ENCODE data around the gene TOX2. TPM values are rescaled to one million over a fixed set of nuclear protein-coding genes. Genes with fewer than 3 reads are reported as not detected.

Gene TOX2
- total RNA-seq, 1 experiment from 2014 or later = 1.7 TPM

DNA sequence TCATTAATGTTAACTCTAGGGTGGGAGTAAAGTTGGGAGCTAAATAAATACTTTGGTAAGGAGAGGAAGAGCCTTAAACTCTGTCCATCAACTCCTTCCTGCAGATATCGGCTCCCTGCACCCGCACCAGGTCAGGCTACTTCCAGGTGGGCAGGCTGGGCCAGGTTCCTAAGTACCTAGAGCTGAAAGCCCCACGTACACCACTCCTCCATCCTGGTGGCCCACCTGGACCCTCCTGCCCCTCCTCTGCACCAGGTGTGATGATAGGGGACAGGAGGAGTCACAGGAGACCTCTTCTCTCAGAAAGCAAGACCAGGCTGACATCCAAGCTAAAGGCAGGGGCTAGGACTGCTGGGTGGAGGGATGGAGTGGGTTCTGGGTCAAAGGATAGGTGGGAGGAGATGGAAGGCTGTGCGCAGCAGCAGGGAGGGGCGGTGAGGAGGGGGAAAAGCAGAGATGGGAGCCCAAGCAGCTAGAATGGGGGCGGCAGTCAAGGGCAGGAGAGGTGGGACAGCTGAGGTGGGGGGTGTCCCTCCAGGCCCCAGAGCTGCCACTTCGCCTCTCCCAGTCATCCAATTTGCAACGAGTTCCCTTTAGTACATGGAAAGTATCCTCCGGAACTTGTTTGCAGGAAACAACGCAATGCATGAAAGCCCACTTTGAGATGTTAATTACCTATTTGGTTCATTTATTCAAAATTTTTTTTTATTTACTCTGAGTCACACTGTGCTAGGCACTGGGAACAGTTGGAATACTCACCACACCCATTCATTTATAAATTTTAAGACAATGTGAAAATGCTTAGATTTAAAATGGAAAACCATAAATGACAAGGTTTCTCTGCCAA, 15.2 kb upstream of the TOX2 start:
- Histone ChIP-seq H3K4me2 (ENCODE audit: insufficient read depth, insufficient read length, low read length) (peak overlapping the region; percentile 4), H3K79me2 (ENCODE audit: insufficient read depth, low read length) (no peaks in the 10 kb centered on the region), H4K91ac (ENCODE audit: insufficient read length, low read depth, low read length) (no peak overlapping the region), H3K27me3 (ENCODE audit: insufficient read depth, low read length) (no peaks in the 10 kb centered on the region), H2AFZ (ENCODE audit: low read length) (no peak overlapping the region), H2BK12ac (ENCODE audit: insufficient read length, low read depth, low read length) (no peak overlapping the region), H2BK15ac (ENCODE audit: low read depth, low read length) (no peak overlapping the region; the same call in 1 of the 2 replicates), H4K5ac (ENCODE audit: insufficient read length, low read depth, low read length) (no peak overlapping the region), H2BK120ac (ENCODE audit: low read depth, low read length, poor library complexity, severe bottlenecking) (no peak overlapping the region), H4K8ac (replicated peaks; ENCODE audit: insufficient read length, low read depth, low read length) (no peak overlapping the region), H2BK5ac (ENCODE audit: insufficient read length, low read length) (no peak overlapping the region), H3K14ac (ENCODE audit: insufficient read depth, low read length) (no peak overlapping the region; the same call in 1 of the 2 replicates), H3K9ac (ENCODE audit: extremely low read depth, insufficient read length, low read length) (no peak overlapping the region), H3K23me2 (ENCODE audit: insufficient read length, low read depth, low read length, poor library complexity, severe bottlenecking) (no peaks in the 10 kb centered on the region), H4K20me1 (ENCODE audit: control insufficient read depth, insufficient read depth, insufficient read length) (no peaks in the 10 kb centered on the region), H3K23ac (ENCODE audit: insufficient read length, low read depth, low read length) (no peak overlapping the region), H2AK5ac (ENCODE audit: insufficient read length, low read length) (no peak overlapping the region), H2BK20ac (ENCODE audit: low read depth, low read length, poor library complexity, severe bottlenecking) (no peak overlapping the region), H3K4ac (ENCODE audit: low read depth, low read length) (no peak overlapping the region), H3T11ph (ENCODE audit: low read length) (no peak overlapping the region), H3K27ac (ENCODE audit: insufficient read length, low read depth, low read length) (no peak overlapping the region), H3K79me1 (ENCODE audit: insufficient read depth, low read depth, low read length, poor library complexity, severe bottlenecking) (no peaks in the 10 kb centered on the region), H3K56ac (ENCODE audit: insufficient read length, low read depth, low read length) (no peak overlapping the region), H3K4me1 (ENCODE audit: insufficient read depth, low read length) (peaks cover 3% of the 10 kb centered on the region; the same call in 1 of the 2 replicates), H3K9me3 (ENCODE audit: control insufficient read depth, low read depth, low read length) (no peaks in the 10 kb centered on the region), H3K18ac (ENCODE audit: insufficient read length, low read depth, low read length) (no peak overlapping the region)
- Mint-ChIP-seq H3K36me3 (ENCODE audit: insufficient read depth in 1 of 3, low read depth in 3 of 3) (peaks cover 0 to 11% (median 0%) of the 10 kb centered on the region in 3 experiments; a peak in 4 of 7 replicates), H3K9me3 (peaks cover 4 to 9% of the 10 kb centered on the region in 2 experiments; a peak in 4 of 5 replicates), H3K4me1 (peaks cover 34 to 58% of the 10 kb centered on the region in 2 experiments), H3K27me3 (ENCODE audit: low read depth) (peaks cover 7% of the 10 kb centered on the region), H3K4me3 (no peak overlapping the region; a peak in 1 of 5 replicates), H3K27ac (no peak overlapping the region; a peak in 1 of 7 replicates)
- no CpG with 5 or more reads among the region's 10 CpGs for WGBS (ENCODE audit: extremely low coverage, insufficient read length, low lambda C conversion rate)
- DNase-seq = peak; percentile 52
- TF ChIP-seq, protein P1, sequence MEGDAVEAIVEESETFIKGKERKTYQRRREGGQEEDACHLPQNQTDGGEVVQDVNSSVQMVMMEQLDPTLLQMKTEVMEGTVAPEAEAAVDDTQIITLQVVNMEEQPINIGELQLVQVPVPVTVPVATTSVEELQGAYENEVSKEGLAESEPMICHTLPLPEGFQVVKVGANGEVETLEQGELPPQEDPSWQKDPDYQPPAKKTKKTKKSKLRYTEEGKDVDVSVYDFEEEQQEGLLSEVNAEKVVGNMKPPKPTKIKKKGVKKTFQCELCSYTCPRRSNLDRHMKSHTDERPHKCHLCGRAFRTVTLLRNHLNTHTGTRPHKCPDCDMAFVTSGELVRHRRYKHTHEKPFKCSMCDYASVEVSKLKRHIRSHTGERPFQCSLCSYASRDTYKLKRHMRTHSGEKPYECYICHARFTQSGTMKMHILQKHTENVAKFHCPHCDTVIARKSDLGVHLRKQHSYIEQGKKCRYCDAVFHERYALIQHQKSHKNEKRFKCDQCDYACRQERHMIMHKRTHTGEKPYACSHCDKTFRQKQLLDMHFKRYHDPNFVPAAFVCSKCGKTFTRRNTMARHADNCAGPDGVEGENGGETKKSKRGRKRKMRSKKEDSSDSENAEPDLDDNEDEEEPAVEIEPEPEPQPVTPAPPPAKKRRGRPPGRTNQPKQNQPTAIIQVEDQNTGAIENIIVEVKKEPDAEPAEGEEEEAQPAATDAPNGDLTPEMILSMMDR (conservative IDR thresholded peaks at IDR 0.05) = no peak
